Panc1 (cell line): ENCODE measurements around the gene SEC16A. TPM values are rescaled to one million over a fixed set of nuclear protein-coding genes. Genes with fewer than 3 reads are reported as not detected.

ENCODE experiments used
- ATAC-seq: fragments of 200-7000 bp; cut with Tn5 transposase; 2 replicates; pipeline ENCODE4 v1.9.1; 2020; ENCODE audit warnings: mild to moderate bottlenecking, moderate library complexity
- BruUV-seq: library from RNA; stranded (reverse); fragments of 400-500 nt; replicated peaks from 2 replicates; lab custom pipeline; 2021; lab: Mats Ljungman, UMichigan
- CTCF ChIA-PET: fragments of 300-600 bp; sonication (Branson Sonifier 250); formaldehyde crosslinking; loops from one replicate; lab custom pipeline; 2022; ENCODE audit warnings: antibody characterized with exemption; lab: Charles Lee
- POLR2A ChIA-PET: fragments of 300-600 bp; sonication (Branson Sonifier 250); formaldehyde crosslinking; loops from one replicate; lab custom pipeline; 2022; ENCODE audit warnings: antibody characterized with exemption; lab: Charles Lee
- DNase-seq: peaks from one replicate; pipeline ENCODE4 v3.0.0-alpha.2; 2010; ENCODE audit warnings: low read depth, low spot score
- H3K27ac ChIP-seq: 2 replicates; pipeline ENCODE4 v1.5.1; 2011; ENCODE audit warnings: mild to moderate bottlenecking, low read length, inconsistent platforms
- H3K27me3 ChIP-seq: fragments of 200-500 bp; sonication (Bioruptor generic); 2 replicates; pipeline ENCODE4 v1.6.0; 2014; ENCODE audit warnings: low read length, inconsistent platforms; ENCODE audit not compliant: control insufficient read depth, insufficient read depth
- H3K36me3 ChIP-seq: fragments of 200-500 bp; sonication (Bioruptor generic); 2 replicates; pipeline ENCODE4 v1.5.1; 2014; ENCODE audit warnings: inconsistent platforms, mild to moderate bottlenecking, low read length, moderate library complexity; ENCODE audit not compliant: control insufficient read depth, insufficient read depth
- H3K4me1 ChIP-seq: 2 replicates; pipeline ENCODE4 v1.5.1; 2011; ENCODE audit warnings: inconsistent platforms, mild to moderate bottlenecking, low read length, moderate library complexity; ENCODE audit not compliant: control insufficient read depth, insufficient read depth
- H3K4me3 ChIP-seq, 2 experiments: 2 replicates each; pipeline ENCODE4 v1.5.1; 2011 to 2012; ENCODE audit warnings: low read depth in 2 of 2, low read length in 2 of 2, mild to moderate bottlenecking in 2 of 2, inconsistent platforms in 1 of 2, moderate library complexity in 1 of 2
- H3K9me3 ChIP-seq: fragments of 200-500 bp; sonication (Bioruptor generic); 2 replicates; pipeline ENCODE4 v1.5.1; 2014; ENCODE audit warnings: low read depth, mild to moderate bottlenecking, inconsistent platforms, low read length, moderate library complexity; ENCODE audit not compliant: control insufficient read depth, insufficient read depth
- POLR2AphosphoS5 ChIP-seq: IDR thresholded peaks from 2 replicates; pipeline ENCODE4 v1.6.1; 2012; ENCODE audit warnings: mild to moderate bottlenecking, low read depth, low read length, moderate library complexity
- SIN3A ChIP-seq: IDR thresholded peaks from 2 replicates; pipeline ENCODE4 v1.6.1; 2012; ENCODE audit warnings: low read depth, mild to moderate bottlenecking, low read length, moderate library complexity, borderline replicate concordance; ENCODE audit not compliant: insufficient read depth
- TCF7L2 ChIP-seq: IDR thresholded peaks from 2 replicates; pipeline ENCODE4 v1.6.1; 2011; ENCODE audit warnings: mild to moderate bottlenecking, low read depth, low read length, inconsistent platforms
- in situ Hi-C: cut with HindIII; loops from 2 replicates; pipeline ENCODE4 v1.10.0; 2016; ENCODE audit warnings: low sequenced_read_pairs, low pct_unique_long_range_greater_than_20kb
- intact Hi-C: fragments of 100-400 bp; cut with micrococcal nuclease; formaldehyde crosslinking; loops from one replicate; pipeline ENCODE4 v1.10.0; 2022; ENCODE audit not compliant: unreplicated experiment
- total RNA-seq: library from RNA; stranded (reverse); gene quantifications from one replicate; pipeline ENCODE4 v1.2.1, GENCODE V29; 2021; ENCODE audit not compliant: unreplicated experiment
- TF ChIP-seq, protein P1 (sequence below): fragments of 450-650 bp; IDR thresholded peaks from 2 replicates; pipeline ENCODE4 v1.5.1; 2017; ENCODE audit warnings: mild to moderate bottlenecking
- TF ChIP-seq, protein P2 (sequence below), 2 experiments: IDR thresholded peaks; 2 replicates each; pipeline ENCODE4 v1.6.1; 2011 to 2012; ENCODE audit warnings: low read depth in 2 of 2, control low read depth in 1 of 2, low read length in 1 of 2, mild to moderate bottlenecking in 1 of 2, moderate library complexity in 1 of 2; ENCODE audit not compliant: insufficient read depth in 1 of 2

Gene SEC16A
- total RNA-seq, 1 experiment from 2014 or later: 76.5 TPM

DNA sequence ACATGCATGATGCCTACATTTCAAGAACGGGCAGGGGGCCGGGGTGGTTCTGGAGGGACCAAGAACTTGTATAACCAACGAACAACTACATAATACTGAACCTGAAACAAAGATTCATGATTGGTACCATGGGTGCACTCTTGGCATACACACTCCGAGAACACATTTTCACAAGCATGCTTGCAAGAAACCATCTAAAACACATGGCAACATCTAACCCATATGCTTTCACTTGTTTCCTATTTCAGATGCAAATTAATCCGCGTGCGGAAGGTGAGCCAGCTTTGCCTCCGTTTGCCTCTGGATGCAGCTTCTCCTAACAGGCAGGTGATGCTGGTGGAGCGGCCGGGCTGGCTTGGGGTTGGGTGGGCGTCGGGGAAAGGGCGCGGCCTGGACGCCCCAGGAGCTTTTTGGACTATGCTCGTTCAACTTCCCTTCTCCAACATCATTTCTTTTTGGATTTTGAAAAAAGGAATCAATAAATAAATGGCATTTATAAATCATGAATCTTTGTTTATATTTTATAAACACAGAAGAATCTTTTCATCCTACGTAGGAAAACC lies 12.5 kb upstream of the SEC16A start:
- DNase-seq (no peak), ATAC-seq (no peak)
- H3K27me3 ChIP-seq: no peaks in the 10 kb centered on the region
- in situ Hi-C loops (no loop called here), intact Hi-C loops (no loop called here)
- no peaks in the 10 kb centered on the region for H3K36me3 ChIP-seq
- no peaks in the 10 kb centered on the region for H3K9me3 ChIP-seq
- no peaks in the 10 kb centered on the region for H3K4me1 ChIP-seq
- H3K4me3 ChIP-seq: no peak overlapping the region
- ChIA-PET CTCF (no interaction called here), POLR2A (no interaction called here)
- H3K27ac ChIP-seq: no peak overlapping the region
- TF ChIP-seq, protein P1, sequence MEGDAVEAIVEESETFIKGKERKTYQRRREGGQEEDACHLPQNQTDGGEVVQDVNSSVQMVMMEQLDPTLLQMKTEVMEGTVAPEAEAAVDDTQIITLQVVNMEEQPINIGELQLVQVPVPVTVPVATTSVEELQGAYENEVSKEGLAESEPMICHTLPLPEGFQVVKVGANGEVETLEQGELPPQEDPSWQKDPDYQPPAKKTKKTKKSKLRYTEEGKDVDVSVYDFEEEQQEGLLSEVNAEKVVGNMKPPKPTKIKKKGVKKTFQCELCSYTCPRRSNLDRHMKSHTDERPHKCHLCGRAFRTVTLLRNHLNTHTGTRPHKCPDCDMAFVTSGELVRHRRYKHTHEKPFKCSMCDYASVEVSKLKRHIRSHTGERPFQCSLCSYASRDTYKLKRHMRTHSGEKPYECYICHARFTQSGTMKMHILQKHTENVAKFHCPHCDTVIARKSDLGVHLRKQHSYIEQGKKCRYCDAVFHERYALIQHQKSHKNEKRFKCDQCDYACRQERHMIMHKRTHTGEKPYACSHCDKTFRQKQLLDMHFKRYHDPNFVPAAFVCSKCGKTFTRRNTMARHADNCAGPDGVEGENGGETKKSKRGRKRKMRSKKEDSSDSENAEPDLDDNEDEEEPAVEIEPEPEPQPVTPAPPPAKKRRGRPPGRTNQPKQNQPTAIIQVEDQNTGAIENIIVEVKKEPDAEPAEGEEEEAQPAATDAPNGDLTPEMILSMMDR: no peak
- no peak for TF ChIP-seq TCF7L2
- TF ChIP-seq POLR2AphosphoS5: no peak
- TF ChIP-seq, protein P2, sequence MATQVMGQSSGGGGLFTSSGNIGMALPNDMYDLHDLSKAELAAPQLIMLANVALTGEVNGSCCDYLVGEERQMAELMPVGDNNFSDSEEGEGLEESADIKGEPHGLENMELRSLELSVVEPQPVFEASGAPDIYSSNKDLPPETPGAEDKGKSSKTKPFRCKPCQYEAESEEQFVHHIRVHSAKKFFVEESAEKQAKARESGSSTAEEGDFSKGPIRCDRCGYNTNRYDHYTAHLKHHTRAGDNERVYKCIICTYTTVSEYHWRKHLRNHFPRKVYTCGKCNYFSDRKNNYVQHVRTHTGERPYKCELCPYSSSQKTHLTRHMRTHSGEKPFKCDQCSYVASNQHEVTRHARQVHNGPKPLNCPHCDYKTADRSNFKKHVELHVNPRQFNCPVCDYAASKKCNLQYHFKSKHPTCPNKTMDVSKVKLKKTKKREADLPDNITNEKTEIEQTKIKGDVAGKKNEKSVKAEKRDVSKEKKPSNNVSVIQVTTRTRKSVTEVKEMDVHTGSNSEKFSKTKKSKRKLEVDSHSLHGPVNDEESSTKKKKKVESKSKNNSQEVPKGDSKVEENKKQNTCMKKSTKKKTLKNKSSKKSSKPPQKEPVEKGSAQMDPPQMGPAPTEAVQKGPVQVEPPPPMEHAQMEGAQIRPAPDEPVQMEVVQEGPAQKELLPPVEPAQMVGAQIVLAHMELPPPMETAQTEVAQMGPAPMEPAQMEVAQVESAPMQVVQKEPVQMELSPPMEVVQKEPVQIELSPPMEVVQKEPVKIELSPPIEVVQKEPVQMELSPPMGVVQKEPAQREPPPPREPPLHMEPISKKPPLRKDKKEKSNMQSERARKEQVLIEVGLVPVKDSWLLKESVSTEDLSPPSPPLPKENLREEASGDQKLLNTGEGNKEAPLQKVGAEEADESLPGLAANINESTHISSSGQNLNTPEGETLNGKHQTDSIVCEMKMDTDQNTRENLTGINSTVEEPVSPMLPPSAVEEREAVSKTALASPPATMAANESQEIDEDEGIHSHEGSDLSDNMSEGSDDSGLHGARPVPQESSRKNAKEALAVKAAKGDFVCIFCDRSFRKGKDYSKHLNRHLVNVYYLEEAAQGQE (IDR thresholded peaks at IDR 0.05; ENCODE audit: insufficient read depth in 1 of 2, low read depth in 2 of 2, low read length in 1 of 2): no peak
- no peak for TF ChIP-seq SIN3A
- no TSS peak for BruUV-seq

DNA sequence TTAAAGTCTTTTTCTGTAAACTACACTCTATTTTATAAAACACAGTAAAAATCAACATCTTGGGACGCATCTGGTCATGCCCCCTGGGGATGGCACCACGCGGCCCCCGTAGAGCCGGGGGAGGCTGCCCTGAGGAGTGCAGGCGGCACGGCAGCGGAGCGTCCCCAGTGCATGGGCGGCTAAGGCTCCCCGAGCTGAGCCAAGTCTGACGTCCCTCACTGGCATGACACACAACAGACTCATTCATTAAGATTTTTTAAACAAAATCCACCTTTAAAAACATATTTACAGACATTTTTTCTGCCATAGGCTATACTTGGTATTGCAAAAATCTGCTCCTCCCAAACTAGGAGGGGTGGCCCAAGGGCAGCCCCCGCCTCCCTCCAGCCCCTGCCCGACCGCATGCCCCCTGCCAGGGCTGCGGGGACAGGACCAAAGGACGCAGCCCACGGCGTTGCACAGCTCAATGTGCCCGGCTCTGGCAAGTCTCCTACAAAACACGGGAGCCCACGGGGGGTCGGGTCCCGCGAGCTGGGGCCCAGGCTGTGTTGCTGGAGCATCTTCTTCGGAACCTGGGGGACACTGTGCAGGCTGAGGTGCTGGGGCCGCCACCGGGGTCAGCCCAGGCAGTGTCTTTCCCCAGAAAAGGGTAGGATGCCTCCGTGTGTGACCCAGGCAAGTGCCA lies 11.8 kb upstream of the SEC16A start:
- Histone ChIP-seq H3K9me3 (no peaks in the 10 kb centered on the region), H3K4me3 (no peak overlapping the region), H3K4me1 (no peaks in the 10 kb centered on the region), H3K36me3 (no peaks in the 10 kb centered on the region), H3K27ac (no peak overlapping the region), H3K27me3 (no peaks in the 10 kb centered on the region)
- POLR2A ChIA-PET: no interaction called here
- TF ChIP-seq POLR2AphosphoS5 (no peak), SIN3A (no peak), TCF7L2 (no peak)
- TF ChIP-seq, protein P2 (IDR thresholded peaks at IDR 0.05; ENCODE audit: insufficient read depth in 1 of 2, low read depth in 2 of 2, low read length in 1 of 2): no peak
- TF ChIP-seq, protein P1: no peak
- DNase-seq (no peak), ATAC-seq (no peak)
- CTCF ChIA-PET: no interaction called here
- BruUV-seq: no TSS peak
- in situ Hi-C loops (no loop called here), intact Hi-C loops (no loop called here)
